HG03521 (cell line): ENCODE results near the gene PSAPL1.

ENCODE experiments used
- ATAC-seq: cut with Tn5 transposase; IDR thresholded peaks from one replicate; pipeline ENCODE4 v1.9.1; 2021; ENCODE audit warnings: mild to moderate bottlenecking, moderate library complexity; ENCODE audit not compliant: unreplicated experiment

Gene PSAPL1

GRCh38 chr4:7398104-7398423, 36.7 kb downstream of the PSAPL1 start:
- ATAC-seq = no peak

- no peak for ATAC-seq
Observed at GRCh38 chr4:7397206-7398103, 37.3 kb downstream of the PSAPL1 start.

DNA sequence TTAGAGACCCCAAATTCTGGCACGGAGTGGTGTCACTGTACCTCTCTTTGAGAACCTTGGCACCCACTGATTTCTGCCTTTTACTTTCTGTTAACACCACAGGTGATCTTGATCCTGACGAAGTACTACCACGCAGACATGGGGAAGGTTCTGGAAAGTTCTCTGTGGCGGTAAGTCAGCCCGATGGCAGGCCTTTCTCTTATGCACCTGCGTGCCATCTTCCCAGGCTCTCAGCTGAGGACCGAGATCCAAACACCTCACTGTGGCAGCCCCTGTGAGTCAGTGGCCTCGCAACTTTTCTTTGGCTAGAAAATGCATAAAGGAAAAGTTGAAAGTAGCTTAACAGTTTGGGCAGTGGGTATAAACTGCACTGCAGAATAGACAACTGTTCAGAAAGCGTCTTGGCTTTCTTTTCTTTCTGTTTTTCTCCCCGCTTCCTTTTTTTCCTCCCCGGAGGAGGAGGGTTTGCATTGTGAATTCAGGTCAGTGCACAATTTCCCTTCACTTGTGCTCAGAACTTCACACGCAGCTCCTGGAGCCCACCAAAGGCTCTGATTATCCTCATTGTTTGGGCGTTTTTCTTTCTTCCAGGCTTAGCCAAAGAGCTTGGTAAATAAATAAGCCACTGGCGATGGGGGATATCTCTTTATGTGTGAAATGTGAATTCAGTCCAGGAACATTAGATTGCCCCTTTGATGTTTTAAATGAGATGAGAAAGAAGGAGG, 38.4 kb downstream of the PSAPL1 start:
- no peak for ATAC-seq

DNA sequence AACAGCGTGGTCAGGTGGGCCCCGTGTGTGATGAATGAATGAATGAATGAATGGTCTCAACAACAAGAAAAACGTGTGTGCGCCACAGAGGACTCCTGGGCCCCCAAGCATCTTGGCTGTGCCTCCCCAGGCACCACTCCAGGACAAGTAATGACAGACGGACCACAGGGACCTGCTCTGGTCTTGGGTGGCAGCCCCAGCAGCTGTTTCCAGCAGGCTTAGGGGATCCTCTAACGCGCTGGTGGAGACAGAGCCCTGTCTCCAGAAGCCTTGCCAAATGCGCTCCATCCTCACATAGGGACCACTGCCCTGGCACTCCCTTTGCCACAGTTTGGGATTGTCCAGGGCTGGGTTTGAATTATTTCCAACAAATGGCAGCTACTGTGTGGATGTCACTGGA, 39.1 kb downstream of the PSAPL1 start:
- ATAC-seq = no peak

DNA sequence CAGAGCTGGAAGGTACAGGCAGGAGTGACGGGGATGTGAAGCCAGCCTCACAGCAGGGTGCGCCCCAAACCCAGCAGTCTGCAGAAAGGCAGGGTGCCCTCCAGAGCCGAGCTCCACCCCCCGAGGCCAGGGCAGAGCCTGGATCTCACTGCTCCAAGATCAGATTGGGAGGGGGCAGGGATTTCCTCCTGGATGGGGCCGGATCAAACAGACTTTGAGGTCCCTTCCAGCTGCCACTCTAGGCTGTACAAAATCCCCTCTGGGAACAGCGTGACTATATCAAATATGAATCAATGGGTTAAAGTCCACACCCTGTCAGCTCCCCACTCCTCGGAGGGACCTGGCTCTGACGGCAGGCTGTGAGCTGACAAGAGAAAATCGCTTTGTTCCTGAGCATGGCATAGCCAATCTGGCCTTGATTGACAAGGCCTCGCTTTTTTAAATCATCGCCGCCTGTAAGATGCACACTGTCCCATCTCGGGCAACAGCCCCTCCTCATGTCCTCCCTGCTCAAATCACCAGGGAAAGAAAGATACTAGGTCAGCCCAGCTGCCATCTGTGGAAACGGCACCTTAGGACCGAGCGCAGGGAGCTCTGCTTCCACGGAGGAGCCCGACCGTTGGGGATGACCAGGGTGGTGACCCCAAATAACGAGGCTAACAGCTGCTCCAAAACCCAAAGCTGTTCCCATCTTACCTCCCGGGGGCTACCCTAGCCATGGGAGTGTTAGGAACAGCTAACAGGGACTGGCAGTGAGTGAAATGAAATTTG, 39.9 kb downstream of the PSAPL1 start:
- ATAC-seq = no peak

- ATAC-seq = no peak
Observed at GRCh38 chr4:7393601-7394575, 40.8 kb downstream of the PSAPL1 start.

DNA sequence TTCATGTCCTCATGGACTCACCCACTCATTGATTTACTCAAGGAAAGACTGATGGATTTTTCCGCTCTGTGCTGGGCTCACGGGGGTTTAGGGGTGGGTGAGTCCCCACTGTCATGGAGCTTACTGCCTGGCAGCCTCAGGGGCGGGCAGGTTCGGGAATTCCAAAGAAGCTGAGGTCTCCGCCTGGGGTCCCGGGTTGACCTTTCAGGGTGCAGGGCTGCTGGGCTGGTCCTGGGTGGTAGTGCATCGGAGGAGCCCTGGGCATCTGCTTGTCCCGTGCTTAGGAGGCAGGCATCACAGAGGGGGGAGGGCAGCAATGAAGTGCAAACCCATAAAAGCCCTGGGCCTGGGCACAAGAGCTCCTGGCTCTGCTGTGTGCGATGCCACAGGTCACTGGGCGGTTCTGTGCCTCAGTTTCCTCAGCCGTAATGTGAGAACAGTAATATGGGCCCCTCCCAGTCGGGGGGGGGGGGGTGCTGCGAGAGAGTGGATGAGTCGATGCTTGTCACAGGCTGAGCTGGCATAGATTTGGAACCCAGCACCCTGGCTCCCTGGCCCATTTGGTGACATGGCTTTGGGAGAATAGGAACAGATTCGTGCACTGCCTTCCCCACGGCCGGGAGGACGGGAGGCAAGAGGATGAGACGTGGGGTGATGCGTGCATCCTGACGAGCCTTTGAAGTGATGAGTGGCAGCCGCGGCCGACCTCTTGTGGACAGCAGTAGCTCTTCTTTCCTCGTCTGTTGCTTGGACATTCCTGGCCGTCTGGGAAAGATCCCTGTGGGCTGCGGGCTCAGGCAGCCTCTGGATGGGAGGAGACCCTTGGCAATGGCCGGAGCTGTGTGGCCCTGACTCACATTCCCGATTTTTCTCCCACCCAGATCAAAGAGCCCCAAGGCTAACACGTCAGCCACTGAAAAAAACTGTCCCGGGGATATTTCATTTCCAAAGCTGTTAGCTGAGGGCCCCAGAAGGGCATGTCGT, 42.0 kb downstream of the PSAPL1 start:
- no peak for ATAC-seq

GRCh38 chr4:7391637-7392437, 42.9 kb downstream of the PSAPL1 start:
- ATAC-seq = no peak

GRCh38 chr4:7390906-7391636, 43.7 kb downstream of the PSAPL1 start:
- ATAC-seq = no peak

DNA sequence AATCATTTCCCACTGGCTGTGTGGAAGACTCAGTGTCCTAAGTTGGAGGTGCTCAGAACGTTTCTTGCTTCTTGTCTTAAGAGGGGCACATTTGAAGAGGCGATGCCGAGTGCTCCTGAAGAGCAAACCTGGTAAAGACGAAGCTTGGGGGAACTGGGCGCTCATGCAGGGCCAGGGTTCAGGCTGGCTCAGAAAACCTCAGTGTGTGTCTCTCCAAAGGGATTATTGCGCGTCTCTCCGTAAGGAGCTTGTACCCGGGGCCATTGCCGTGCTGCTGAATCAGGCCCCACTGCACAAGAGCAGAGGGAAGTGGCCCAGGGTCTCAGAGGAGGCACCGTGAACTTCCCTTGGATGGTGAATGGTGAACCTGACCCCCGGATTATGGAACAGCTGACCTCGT, 44.4 kb downstream of the PSAPL1 start:
- ATAC-seq = no peak

GRCh38 chr4:7389719-7390118, 45.0 kb downstream of the PSAPL1 start:
- no peak for ATAC-seq

- no peak for ATAC-seq
Observed at GRCh38 chr4:7389101-7389701, 45.5 kb downstream of the PSAPL1 start.

GRCh38 chr4:7388627-7389026, 46.1 kb downstream of the PSAPL1 start:
- no peak for ATAC-seq

DNA sequence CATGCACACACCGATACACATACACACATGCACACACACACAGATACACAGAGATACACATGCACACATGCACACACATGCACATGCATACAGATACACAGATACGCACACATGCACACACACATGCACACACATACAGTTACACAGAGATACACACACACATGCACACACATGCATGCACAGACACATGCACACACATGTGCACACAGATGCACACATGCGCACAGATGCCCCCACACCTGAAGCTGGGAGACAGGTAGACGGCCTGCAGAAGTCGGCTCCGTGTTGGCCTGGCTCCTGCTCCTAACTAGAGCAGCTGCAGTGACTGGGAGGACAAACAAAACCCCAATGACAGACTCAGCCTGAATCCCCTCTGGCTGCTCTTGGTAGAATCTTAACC, 46.8 kb downstream of the PSAPL1 start:
- ATAC-seq = no peak

DNA sequence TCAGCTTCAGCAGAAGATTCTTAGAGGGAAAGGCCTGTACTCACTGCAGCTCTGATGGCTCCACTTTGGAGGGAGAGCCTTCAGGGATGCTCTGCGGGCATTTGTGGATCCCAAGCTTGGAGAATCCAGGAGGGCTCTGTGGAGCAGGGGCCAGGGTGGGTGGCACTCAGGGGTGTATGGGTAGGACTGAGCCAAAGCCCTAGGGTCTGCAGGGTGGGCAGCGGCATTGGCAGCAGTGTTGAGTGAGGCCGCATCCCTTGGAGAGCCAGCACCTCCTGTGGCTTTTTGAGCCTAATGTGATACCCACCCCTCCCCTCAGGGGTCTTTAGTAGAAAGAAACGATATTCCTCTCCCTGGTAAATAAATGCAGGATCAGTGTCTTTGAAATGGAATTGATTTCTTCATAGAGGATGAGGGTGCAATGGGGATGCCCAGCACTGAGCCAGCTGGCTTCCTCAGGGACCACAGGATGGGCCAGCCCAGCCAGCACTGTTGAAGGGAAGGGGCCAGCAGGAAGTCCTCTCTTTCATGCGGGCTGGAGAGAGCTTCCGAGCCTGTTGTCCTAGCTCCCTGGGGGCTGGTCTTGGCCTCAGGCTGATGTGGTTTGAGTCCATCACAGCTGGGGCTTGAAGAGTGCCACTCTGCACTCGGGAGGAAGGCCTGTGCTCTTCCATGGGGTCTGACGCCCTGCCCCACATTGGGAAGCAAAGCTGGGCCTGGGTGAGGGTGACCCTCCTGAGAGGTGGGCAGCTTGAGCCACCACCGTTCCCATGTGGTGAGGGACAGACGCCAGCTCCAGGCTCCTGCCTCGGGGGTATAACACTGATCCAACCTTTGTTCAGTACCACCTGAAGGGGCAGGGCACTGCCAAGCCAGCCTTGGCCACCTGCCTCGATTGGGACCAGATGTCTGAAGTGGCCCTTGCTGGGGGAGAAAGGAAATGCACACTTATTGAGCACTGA, 49.5 kb downstream of the PSAPL1 start:
- no peak for ATAC-seq
